ENCODE measurements around the gene MORC2. TPM values are rescaled to one million over a fixed set of nuclear protein-coding genes. Genes with fewer than 3 reads are reported as not detected.

MORC2 gene
- total RNA-seq, 3 donors from 2014 or later, result 12.8 to 22.9 (median 19.6) TPM

DNA sequence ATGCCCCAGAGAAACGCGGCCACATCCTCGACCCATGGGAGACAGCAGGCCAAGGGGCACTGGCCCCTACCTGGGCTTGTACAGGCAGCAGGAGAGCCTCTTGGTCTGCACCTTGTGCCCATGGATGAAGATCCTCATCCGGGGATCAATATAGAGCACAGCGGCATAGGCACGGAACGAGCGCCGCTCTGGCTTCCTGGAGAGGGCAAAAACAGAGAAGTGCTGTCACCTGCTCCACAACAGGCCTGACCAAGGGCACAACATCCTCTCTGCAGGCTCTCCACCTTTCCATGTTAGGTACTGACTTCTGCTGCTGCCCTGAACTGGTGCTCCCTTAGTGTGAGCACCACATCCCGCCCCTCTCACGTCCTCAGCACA, 27.2 kb downstream of the MORC2 start:
- intact Hi-C loops (cut with DNase I; ENCODE audit: low total_unique reads), result no loop called here
- H3K4me1 ChIP-seq, result peaks cover 0 to 2% of the 10 kb centered on the region in 2 donors
- H3K9me3 ChIP-seq, result no peaks in the 10 kb centered on the region
- H3K27me3 ChIP-seq, result no peaks in the 10 kb centered on the region
- no peak for TF ChIP-seq POLR2AphosphoS5 (IDR thresholded peaks at IDR 0.05)
- TF ChIP-seq, protein P1, sequence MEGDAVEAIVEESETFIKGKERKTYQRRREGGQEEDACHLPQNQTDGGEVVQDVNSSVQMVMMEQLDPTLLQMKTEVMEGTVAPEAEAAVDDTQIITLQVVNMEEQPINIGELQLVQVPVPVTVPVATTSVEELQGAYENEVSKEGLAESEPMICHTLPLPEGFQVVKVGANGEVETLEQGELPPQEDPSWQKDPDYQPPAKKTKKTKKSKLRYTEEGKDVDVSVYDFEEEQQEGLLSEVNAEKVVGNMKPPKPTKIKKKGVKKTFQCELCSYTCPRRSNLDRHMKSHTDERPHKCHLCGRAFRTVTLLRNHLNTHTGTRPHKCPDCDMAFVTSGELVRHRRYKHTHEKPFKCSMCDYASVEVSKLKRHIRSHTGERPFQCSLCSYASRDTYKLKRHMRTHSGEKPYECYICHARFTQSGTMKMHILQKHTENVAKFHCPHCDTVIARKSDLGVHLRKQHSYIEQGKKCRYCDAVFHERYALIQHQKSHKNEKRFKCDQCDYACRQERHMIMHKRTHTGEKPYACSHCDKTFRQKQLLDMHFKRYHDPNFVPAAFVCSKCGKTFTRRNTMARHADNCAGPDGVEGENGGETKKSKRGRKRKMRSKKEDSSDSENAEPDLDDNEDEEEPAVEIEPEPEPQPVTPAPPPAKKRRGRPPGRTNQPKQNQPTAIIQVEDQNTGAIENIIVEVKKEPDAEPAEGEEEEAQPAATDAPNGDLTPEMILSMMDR (IDR thresholded peaks at IDR 0.05), result no peak
- no peak for TF ChIP-seq POLR2A (IDR thresholded peaks at IDR 0.05)
- no peak for DNase-seq (ENCODE audit: low spot score in 2 of 2)
- no peak overlapping the region for H3K27ac ChIP-seq
- peaks cover 24% of the 10 kb centered on the region for H3K36me3 ChIP-seq
- no peak overlapping the region for H3K4me3 ChIP-seq

DNA sequence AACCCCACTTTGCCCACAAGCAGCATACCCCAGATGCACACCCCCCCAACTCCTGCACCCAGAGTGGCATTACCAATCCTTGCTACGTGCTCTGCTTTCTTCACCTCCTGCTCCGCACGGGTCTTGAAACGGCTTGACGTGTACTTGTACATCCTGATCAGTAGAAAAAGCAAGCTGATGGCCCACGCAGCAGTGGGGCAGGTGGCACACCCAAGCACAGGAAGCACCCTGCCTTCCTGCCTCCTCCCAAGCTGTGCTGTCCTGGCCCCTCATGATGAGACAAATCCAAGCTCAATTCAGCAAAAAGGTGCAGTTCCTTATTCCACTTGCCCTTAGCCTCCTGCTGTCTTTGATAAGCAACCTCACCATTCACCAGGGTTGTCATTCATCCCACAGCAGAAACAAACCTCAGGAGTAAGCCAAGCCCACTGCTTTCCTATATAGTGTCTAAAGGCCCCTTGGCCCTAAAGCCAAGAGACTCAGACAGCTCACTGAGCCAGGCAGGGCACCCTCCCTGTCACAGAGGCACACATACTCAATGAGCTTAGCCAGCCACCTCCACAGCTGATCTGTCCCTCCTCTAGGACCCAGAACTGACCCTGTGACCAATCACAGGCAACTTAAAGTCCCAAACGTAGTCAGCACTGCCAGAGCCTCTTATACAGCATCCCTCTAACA, 27.8 kb downstream of the MORC2 start:
- Histone ChIP-seq H3K27ac (no peak overlapping the region), H3K9me3 (no peaks in the 10 kb centered on the region), H3K4me1 (no peaks in the 10 kb centered on the region), H3K27me3 (no peaks in the 10 kb centered on the region), H3K36me3 (peaks cover 25% of the 10 kb centered on the region), H3K4me3 (no peak overlapping the region)
- intact Hi-C loops (cut with DNase I; ENCODE audit: low total_unique reads), result no loop called here
- TF ChIP-seq POLR2A (IDR thresholded peaks at IDR 0.05) (no peak), POLR2AphosphoS5 (IDR thresholded peaks at IDR 0.05) (no peak)
- TF ChIP-seq, protein P1 (IDR thresholded peaks at IDR 0.05), result no peak
- no peak for DNase-seq (ENCODE audit: low spot score in 2 of 2)

DNA sequence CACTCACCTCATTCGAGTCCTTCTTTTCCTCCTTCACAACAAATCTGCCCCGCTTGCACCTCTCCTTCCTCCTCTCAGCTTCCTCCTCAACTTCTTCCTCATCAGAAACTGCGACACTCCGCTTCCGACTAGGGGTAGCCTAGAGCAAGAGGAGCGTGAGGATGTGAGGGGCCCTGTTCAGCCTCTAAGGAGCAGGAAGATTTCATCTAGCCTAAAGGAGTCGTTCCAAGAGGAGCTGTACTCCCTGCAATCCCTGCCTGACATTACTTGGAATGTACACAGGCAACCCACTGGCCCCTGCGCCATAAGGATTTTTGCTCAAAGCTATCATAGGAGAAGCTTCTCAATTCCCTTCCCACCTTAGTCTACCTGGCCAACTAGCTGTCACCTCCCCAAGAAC, 34.5 kb downstream of the MORC2 start:
- H3K36me3 ChIP-seq, result peaks cover 34% of the 10 kb centered on the region

DNA sequence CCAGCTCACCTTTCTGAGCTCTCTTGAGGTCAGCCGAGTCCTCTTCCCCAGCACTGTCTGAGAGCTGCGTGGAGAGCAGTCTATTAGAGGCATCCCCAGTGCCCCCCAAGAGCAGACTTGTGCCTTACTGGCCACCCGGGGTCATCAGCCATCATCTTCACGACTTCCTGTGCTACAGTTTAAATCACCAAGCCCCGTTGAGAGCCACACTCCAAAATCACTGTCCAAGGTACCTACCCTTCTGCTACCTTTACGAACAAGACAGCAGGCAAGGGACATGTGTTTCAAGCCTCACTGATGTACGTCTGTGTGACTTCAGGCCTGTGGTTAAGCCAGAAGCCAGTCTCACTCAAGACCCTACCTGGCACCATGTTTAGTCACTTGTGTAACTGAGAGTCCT, 35.1 kb downstream of the MORC2 start:
- Histone ChIP-seq H3K9me3 (no peaks in the 10 kb centered on the region), H3K4me1 (no peaks in the 10 kb centered on the region), H3K4me3 (no peak overlapping the region), H3K27ac (no peak overlapping the region), H3K36me3 (peaks cover 34% of the 10 kb centered on the region), H3K27me3 (no peaks in the 10 kb centered on the region)
- DNase-seq (ENCODE audit: low spot score in 2 of 2), result no peak
- intact Hi-C loops (cut with DNase I; ENCODE audit: low total_unique reads), result no loop called here
- TF ChIP-seq, protein P1 (IDR thresholded peaks at IDR 0.05), result no peak
- TF ChIP-seq POLR2A (IDR thresholded peaks at IDR 0.05), result no peak
- no peak for TF ChIP-seq POLR2AphosphoS5 (IDR thresholded peaks at IDR 0.05)

More for the DNA sequence above, 34.5 kb downstream of the MORC2 start:
- Histone ChIP-seq H3K27ac (no peak overlapping the region), H3K9me3 (no peaks in the 10 kb centered on the region), H3K27me3 (no peaks in the 10 kb centered on the region), H3K4me1 (no peaks in the 10 kb centered on the region), H3K4me3 (no peak overlapping the region)
- no peak for TF ChIP-seq POLR2AphosphoS5 (IDR thresholded peaks at IDR 0.05)
- TF ChIP-seq, protein P1 (IDR thresholded peaks at IDR 0.05), result no peak
- no peak for TF ChIP-seq POLR2A (IDR thresholded peaks at IDR 0.05)
- intact Hi-C loops (cut with DNase I; ENCODE audit: low total_unique reads), result no loop called here
- DNase-seq (ENCODE audit: low spot score in 2 of 2), result no peak

DNA sequence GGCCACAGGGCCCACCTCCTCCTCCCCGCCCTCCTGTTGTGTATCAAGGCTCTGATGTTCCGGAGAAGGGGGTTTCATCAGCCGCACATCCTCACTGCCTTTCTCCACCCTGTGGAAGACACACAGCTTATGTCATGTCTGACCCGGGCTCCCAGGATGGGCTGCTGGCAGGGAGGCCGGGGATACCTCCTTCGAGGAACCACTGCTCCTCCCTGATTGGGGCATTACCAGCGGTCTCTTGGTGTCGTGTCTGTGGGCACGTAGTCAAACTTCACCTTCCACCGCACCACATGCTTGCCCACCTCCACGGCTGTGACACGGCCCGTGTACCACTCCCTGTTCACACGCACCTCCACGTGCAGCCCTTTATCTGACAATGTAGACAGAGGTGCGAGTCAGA, 35.9 kb downstream of the MORC2 start:
- Histone ChIP-seq H3K4me3 (no peak overlapping the region), H3K4me1 (no peaks in the 10 kb centered on the region), H3K27ac (no peak overlapping the region), H3K9me3 (no peaks in the 10 kb centered on the region), H3K36me3 (peaks cover 36% of the 10 kb centered on the region), H3K27me3 (no peaks in the 10 kb centered on the region)
- peak in 1 of 2 donors; percentile 7 for DNase-seq (ENCODE audit: low spot score in 2 of 2)
- TF ChIP-seq POLR2AphosphoS5 (IDR thresholded peaks at IDR 0.05) (no peak), POLR2A (IDR thresholded peaks at IDR 0.05) (no peak)
- TF ChIP-seq, protein P1 (IDR thresholded peaks at IDR 0.05), result no peak
- intact Hi-C loops (cut with DNase I; ENCODE audit: low total_unique reads), result no loop called here

Measured in breast epithelium (tissue), 4 donors.